Hindlimb muscle (tissue), 1 donor: ENCODE measurements around the gene PRDX2. TPM values are rescaled to one million over a fixed set of nuclear protein-coding genes. Genes with fewer than 3 reads are reported as not detected.
"Not testable (repeated sequence)": the region's sequence is repeated elsewhere in the genome, so short reads cannot be mapped to it uniquely, and the experiment has no call there.

ENCODE experiments used
- DNase-seq: peaks from one replicate; pipeline ENCODE4 v3.0.0-alpha.2; 2013
- polyA plus RNA-seq: library from polyadenylated mRNA; unstranded; fragments of 120-200 nt; gene quantifications from one replicate; pipeline ENCODE4 v1.2.1, GENCODE V29; 2013; ENCODE audit not compliant: insufficient read length

Gene PRDX2
- polyA plus RNA-seq = 169 TPM

- peak; percentile 85 for DNase-seq
Observed at GRCh38 chr19:12801466-12802266, at the start of gene PRDX2, which contains the start of gene THSD8. PRDX2 (minus strand) TSS chr19:12801800; CDS start chr19:12801261, 539 bp downstream. THSD8 (plus strand) TSS chr19:12802069; CDS start chr19:12802072, 3 bp downstream.

GRCh38 chr19:12847159-12848139 is 45.8 kb upstream of the PRDX2 start:
- peak; percentile 87 for DNase-seq

- DNase-seq = not testable (repeated sequence)
Observed at GRCh38 chr19:12846613-12847012, 45.0 kb upstream of the PRDX2 start.

GRCh38 chr19:12843999-12844732 is 42.6 kb upstream of the PRDX2 start:
- DNase-seq = no peak

- DNase-seq = no peak
Observed at GRCh38 chr19:12843328-12843727, 41.7 kb upstream of the PRDX2 start.

GRCh38 chr19:12842511-12842910 is 40.9 kb upstream of the PRDX2 start:
- DNase-seq = no peak

- DNase-seq = no peak
Observed at GRCh38 chr19:12841094-12841493, 39.5 kb upstream of the PRDX2 start.

- no peak for DNase-seq
Observed at GRCh38 chr19:12840091-12841079, 38.8 kb upstream of the PRDX2 start.

GRCh38 chr19:12838886-12839756 is 37.5 kb upstream of the PRDX2 start:
- no peak for DNase-seq

- DNase-seq = no peak
Observed at GRCh38 chr19:12838182-12838885, 36.7 kb upstream of the PRDX2 start, which contains the start of gene MAST1. MAST1 (plus strand) TSS chr19:12838515; CDS start chr19:12838573, 58 bp downstream.

- no peak for DNase-seq
Observed at GRCh38 chr19:12837225-12837624, 35.6 kb upstream of the PRDX2 start.

- no peak for DNase-seq
Observed at GRCh38 chr19:12836529-12836863, 34.9 kb upstream of the PRDX2 start.

GRCh38 chr19:12834976-12835757 is 33.6 kb upstream of the PRDX2 start:
- no peak for DNase-seq

- DNase-seq = no peak
Observed at GRCh38 chr19:12834566-12834943, 33.0 kb upstream of the PRDX2 start, which contains the start of gene RTBDN. RTBDN (minus strand) TSS chr19:12834579; CDS start chr19:12829979, 4,600 bp downstream.

- DNase-seq = no peak
Observed at GRCh38 chr19:12833738-12834565, 32.4 kb upstream of the PRDX2 start.

- no peak for DNase-seq
Observed at GRCh38 chr19:12833418-12833737, 31.8 kb upstream of the PRDX2 start.

- DNase-seq = no peak
Observed at GRCh38 chr19:12828494-12828893, 26.9 kb upstream of the PRDX2 start.
